SK-N-SH (cell line): Measurements from ENCODE around the gene CTXN3.

Experiments used
- CTCF ChIP-seq: fragments of 200-600 bp; sonication (generic); IDR thresholded peaks from 2 replicates; pipeline ENCODE4 v1.6.1; 2017; ENCODE audit warnings: antibody characterized with exemption, mild to moderate bottlenecking, moderate library complexity
- IRF3 ChIP-seq: fragments of 150-350 bp; IDR thresholded peaks from 2 replicates; pipeline ENCODE4 v1.6.1; 2016; ENCODE audit warnings: mild to moderate bottlenecking, low read depth, low read length
- JUND ChIP-seq: IDR thresholded peaks from 2 replicates; pipeline ENCODE4 v1.4.0; 2012
- NFIC ChIP-seq: IDR thresholded peaks from 2 replicates; pipeline ENCODE4 v1.4.0; 2012; ENCODE audit warnings: borderline replicate concordance
- RAD21 ChIP-seq: IDR thresholded peaks from 2 replicates; pipeline ENCODE4 v1.6.1; 2012; ENCODE audit warnings: mild to moderate bottlenecking, low read length
- REST ChIP-seq: IDR thresholded peaks from 2 replicates; pipeline ENCODE4 v1.6.1; 2012; ENCODE audit warnings: mild to moderate bottlenecking, low read depth, low read length, moderate library complexity
- RFX5 ChIP-seq: IDR thresholded peaks from 2 replicates; pipeline ENCODE4 v1.6.1; 2012; ENCODE audit warnings: mild to moderate bottlenecking, improper control_type of control experiment, low read length
- ZBTB33 ChIP-seq: IDR thresholded peaks from 2 replicates; pipeline ENCODE4 v1.4.0; 2012; ENCODE audit warnings: low read depth, borderline replicate concordance

GRCh38 chr5:127601111-127601510 is 47.8 kb upstream of the CTXN3 start:
- TF ChIP-seq JUND: no peak
- no peak for TF ChIP-seq CTCF
- TF ChIP-seq RFX5: no peak
- TF ChIP-seq NFIC: no peak
- no peak for TF ChIP-seq REST
- TF ChIP-seq RAD21: no peak
- TF ChIP-seq IRF3: no peak
- no peak for TF ChIP-seq ZBTB33
